Kidney epithelial cell (primary cell): Measurements from ENCODE around the gene TMIE. TPM values are rescaled to one million over a fixed set of nuclear protein-coding genes. Genes with fewer than 3 reads are reported as not detected.

Source experiments
- DNase-seq: peaks from one replicate; pipeline ENCODE4 v3.0.0-alpha.2; 2010; ENCODE audit warnings: low read depth
- H3K27me3 ChIP-seq: 2 replicates; pipeline ENCODE4 v1.6.0; 2011; ENCODE audit warnings: low read length; ENCODE audit not compliant: control insufficient read depth, insufficient read depth
- H3K36me3 ChIP-seq: 2 replicates; pipeline ENCODE4 v1.5.1; 2011; ENCODE audit warnings: low read length; ENCODE audit not compliant: control insufficient read depth, insufficient read depth
- H3K4me3 ChIP-seq: 2 replicates; pipeline ENCODE4 v1.5.1; 2011; ENCODE audit warnings: low read depth, mild to moderate bottlenecking, control low read depth, low read length
- total RNA-seq: library from RNA; depleted of rRNA; stranded (reverse); fragments of >200 nt; gene quantifications from 2 replicates; pipeline ENCODE4 v1.2.3, GENCODE V29; 2015
- TF ChIP-seq, protein P1 (sequence below): IDR thresholded peaks from 2 replicates; pipeline ENCODE4 v1.5.1; 2011; ENCODE audit warnings: mild to moderate bottlenecking, moderate library complexity, low read length, control low read depth, inconsistent platforms; ENCODE audit not compliant: insufficient read depth, poor library complexity, severe bottlenecking

Gene TMIE
- total RNA-seq, 1 donor from 2014 or later = 1.9 TPM

- no peaks in the 10 kb centered on the region for H3K36me3 ChIP-seq
- H3K27me3 ChIP-seq = no peaks in the 10 kb centered on the region
- no peak overlapping the region for H3K4me3 ChIP-seq
- no peak for DNase-seq
- TF ChIP-seq, protein P1, sequence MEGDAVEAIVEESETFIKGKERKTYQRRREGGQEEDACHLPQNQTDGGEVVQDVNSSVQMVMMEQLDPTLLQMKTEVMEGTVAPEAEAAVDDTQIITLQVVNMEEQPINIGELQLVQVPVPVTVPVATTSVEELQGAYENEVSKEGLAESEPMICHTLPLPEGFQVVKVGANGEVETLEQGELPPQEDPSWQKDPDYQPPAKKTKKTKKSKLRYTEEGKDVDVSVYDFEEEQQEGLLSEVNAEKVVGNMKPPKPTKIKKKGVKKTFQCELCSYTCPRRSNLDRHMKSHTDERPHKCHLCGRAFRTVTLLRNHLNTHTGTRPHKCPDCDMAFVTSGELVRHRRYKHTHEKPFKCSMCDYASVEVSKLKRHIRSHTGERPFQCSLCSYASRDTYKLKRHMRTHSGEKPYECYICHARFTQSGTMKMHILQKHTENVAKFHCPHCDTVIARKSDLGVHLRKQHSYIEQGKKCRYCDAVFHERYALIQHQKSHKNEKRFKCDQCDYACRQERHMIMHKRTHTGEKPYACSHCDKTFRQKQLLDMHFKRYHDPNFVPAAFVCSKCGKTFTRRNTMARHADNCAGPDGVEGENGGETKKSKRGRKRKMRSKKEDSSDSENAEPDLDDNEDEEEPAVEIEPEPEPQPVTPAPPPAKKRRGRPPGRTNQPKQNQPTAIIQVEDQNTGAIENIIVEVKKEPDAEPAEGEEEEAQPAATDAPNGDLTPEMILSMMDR = no peak
Measured at GRCh38 chr3:46685446-46685845, 15.7 kb upstream of the TMIE start.

DNA sequence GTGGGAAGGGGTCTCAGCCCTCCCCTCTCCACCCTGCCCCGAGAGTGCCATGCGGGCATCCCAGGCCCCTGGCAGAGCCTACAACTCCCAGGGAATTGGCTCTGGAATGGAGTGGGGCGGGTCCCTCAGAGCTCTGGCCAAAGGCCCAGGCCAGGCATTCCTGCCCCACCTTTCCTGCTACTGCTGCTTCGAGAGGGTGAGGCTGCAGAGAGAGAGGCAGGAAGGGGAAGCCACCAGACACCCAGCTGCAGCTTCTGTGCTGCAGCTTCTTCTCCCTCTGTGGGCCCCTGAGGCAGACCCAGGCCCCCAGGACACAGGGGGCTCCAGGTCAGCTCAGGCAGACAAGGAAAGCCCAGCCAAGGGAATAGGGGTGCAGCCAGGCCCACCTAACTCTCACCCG, 10.4 kb upstream of the TMIE start:
- H3K36me3 ChIP-seq = no peaks in the 10 kb centered on the region
- no peak for DNase-seq
- no peaks in the 10 kb centered on the region for H3K27me3 ChIP-seq
- TF ChIP-seq, protein P1 = no peak
- H3K4me3 ChIP-seq = no peak overlapping the region

GRCh38 chr3:46692566-46692990, 8.6 kb upstream of the TMIE start:
- H3K36me3 ChIP-seq = no peaks in the 10 kb centered on the region
- peak overlapping the region; percentile 58 for H3K4me3 ChIP-seq
- H3K27me3 ChIP-seq = no peaks in the 10 kb centered on the region
- DNase-seq = peak; percentile 47
- TF ChIP-seq, protein P1 = no peak

DNA sequence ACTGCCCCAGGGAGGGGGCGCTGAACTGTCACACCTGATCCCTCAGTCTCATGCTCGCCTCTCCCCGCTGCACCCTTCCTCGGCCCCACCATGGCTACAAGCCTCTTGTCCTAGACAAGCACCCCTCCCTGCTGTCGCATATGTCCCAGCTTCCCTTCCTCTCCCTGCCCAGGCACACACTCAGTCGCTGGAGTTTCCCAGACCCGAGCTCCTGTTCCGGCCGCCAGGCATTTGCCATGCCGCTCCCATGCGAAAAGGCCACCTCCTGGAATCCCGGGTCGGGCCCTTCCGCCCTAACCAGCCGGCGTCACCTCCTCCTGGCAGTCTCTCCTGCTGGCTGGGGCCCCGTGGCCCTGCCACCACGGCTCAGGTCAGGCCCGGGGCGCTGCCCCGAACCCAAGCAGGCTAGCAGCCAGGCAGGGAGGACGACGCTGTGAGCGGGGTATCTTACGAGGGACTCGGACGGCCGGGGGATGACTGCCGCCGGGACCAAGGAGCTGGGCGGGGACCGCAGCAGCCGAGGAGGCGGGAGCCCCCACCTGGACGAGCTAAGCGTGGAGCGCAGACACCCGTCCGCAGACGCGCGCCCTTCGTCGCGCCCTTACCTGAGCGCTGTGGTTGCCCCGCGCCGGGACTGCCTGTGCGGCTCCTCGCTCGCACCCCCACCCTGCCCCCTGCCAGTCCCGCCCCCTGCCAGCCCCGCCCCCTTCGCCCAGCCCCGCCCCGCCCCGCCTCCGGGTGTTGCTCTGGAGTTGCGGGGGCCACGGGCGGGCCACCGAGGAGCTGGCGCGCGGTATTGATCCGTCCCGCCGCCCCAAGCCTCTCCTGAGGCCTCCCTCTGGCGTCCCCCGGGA, 7.9 kb upstream of the TMIE start, which contains the start of gene ALS2CL:
Gene ALS2CL (minus strand): TSS at position 642 of the 854 bp plus-strand sequence. CDS start 4,239 bp downstream, outside the sequence.
- no peak for DNase-seq
- H3K27me3 ChIP-seq = no peaks in the 10 kb centered on the region
- TF ChIP-seq, protein P1 = no peak
- peak within 1 kb of the TSS; percentile 58 for H3K4me3 ChIP-seq
- H3K36me3 ChIP-seq = no peaks in the 10 kb centered on the region

DNA sequence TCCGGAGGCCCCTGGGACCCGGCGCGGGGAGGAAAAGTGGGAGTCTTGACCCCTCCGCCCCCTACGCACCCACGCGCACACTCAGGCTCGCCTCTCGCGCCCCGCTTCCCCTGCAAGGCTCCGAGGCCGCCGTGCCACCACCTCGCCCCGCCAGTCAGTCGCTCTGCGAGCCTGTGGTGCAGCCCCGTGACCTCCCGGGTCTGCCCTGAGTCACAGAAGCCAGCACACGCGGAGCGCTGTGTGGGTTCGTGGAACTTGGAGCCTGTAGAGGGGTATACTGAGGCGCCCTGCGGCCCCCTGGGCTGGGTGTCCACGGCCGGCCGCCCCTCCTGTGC, 7.3 kb upstream of the TMIE start:
- no peak for DNase-seq
- H3K36me3 ChIP-seq = no peaks in the 10 kb centered on the region
- H3K4me3 ChIP-seq = peak overlapping the region; percentile 26
- H3K27me3 ChIP-seq = no peaks in the 10 kb centered on the region
- TF ChIP-seq, protein P1 = no peak

DNA sequence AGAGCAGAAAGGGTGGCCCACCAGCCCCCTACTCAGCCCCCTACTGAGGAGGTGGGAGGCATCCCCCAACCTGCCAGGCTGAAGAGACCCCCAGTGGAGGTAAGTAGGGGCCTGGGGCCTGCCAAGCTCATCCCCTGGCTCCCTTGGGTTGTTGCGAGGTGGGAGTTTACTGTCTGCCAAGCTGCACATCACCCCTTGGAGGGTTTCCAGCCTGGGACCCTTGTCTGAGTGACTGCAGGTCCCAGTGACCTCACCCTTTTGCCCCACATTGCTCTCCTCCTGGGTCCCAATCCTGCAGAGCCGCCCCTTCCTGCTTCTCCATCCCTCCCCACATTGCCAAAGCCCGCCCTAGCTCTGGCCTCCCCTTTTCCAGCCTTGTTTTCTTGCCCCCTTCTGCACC, 6.7 kb upstream of the TMIE start:
- no peaks in the 10 kb centered on the region for H3K36me3 ChIP-seq
- H3K4me3 ChIP-seq = no peak overlapping the region
- TF ChIP-seq, protein P1 = no peak

More for the DNA sequence above, 6.7 kb upstream of the TMIE start:
- H3K27me3 ChIP-seq = no peaks in the 10 kb centered on the region
- DNase-seq = no peak
